ENCODE data around the gene XRCC3.
"Not testable (repeated sequence)": the region's sequence is repeated elsewhere in the genome, so short reads cannot be mapped to it uniquely, and the experiment has no call there.

XRCC3 gene

DNA sequence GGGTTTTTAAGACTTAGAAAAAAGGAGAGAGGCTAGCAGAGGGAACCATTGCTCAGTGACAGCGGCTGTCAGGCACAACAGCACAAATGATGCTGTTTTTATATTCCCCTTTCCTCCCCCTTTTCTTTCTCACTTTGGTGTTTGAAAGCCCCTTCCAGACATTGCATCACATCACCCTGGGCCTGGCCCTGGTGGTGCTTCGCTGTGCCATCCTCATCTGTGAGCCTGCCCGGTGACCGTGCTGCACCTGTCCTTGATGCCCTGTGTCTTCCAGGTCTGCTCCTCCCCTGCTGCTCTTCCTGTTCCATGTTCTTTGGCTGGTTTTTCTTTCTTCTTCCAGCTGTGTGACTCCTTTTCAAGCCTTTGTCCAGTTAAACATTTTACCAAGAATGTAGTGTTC is 61.4 kb downstream of the XRCC3 start:
- no peaks in the 10 kb centered on the region for H3K9me3 ChIP-seq (ENCODE audit: low read length)
- H2AFZ ChIP-seq (ENCODE audit: low read length): no peak overlapping the region
- H3K27ac ChIP-seq (ENCODE audit: low read depth, low read length, poor library complexity, severe bottlenecking): no peak overlapping the region
- H3K36me3 ChIP-seq (ENCODE audit: insufficient read depth, low read length): peaks cover 52% of the 10 kb centered on the region
- H4K20me1 ChIP-seq (ENCODE audit: insufficient read depth, low read length): no peaks in the 10 kb centered on the region
- H3K4me2 ChIP-seq (ENCODE audit: low read length): no peak overlapping the region
- peaks cover 39% of the 10 kb centered on the region for H3K79me2 ChIP-seq (ENCODE audit: insufficient read depth, low read length)
- no peak overlapping the region for H3K9ac ChIP-seq (ENCODE audit: low read length)
- H3F3A ChIP-seq (ENCODE audit: insufficient read depth, low read length): no peaks in the 10 kb centered on the region
- H3K4me3 ChIP-seq (ENCODE audit: low read depth, low read length, poor library complexity, severe bottlenecking): no peak overlapping the region
- no peaks in the 10 kb centered on the region for H3K9me2 ChIP-seq (ENCODE audit: low read depth, low read length)
- no peaks in the 10 kb centered on the region for H3K4me1 ChIP-seq (ENCODE audit: insufficient read depth, low read length, severe bottlenecking)
- no peaks in the 10 kb centered on the region for H3K27me3 ChIP-seq (ENCODE audit: insufficient read depth, low read length)
- TF ChIP-seq EZH2 (IDR thresholded peaks at IDR 0.05; ENCODE audit: borderline replicate concordance, low read length) (no peak), CTCF (IDR thresholded peaks at IDR 0.05; ENCODE audit: low read length) (no peak)

GRCh38 chr14:103653336-103653735 is 61.9 kb downstream of the XRCC3 start:
- not testable (repeated sequence) for H3K4me2 ChIP-seq (ENCODE audit: low read length); H2AFZ ChIP-seq (ENCODE audit: low read length); H3F3A ChIP-seq (ENCODE audit: insufficient read depth, low read length); H3K27ac ChIP-seq (ENCODE audit: low read depth, low read length, poor library complexity, severe bottlenecking); H3K27me3 ChIP-seq (ENCODE audit: insufficient read depth, low read length); H3K4me3 ChIP-seq (ENCODE audit: low read depth, low read length, poor library complexity, severe bottlenecking); H4K20me1 ChIP-seq (ENCODE audit: insufficient read depth, low read length); H3K9me2 ChIP-seq (ENCODE audit: low read depth, low read length); H3K9me3 ChIP-seq (ENCODE audit: low read length); H3K4me1 ChIP-seq (ENCODE audit: insufficient read depth, low read length, severe bottlenecking); H3K9ac ChIP-seq (ENCODE audit: low read length)
- Histone ChIP-seq H3K79me2 (ENCODE audit: insufficient read depth, low read length) (peaks cover 43% of the 10 kb centered on the region), H3K36me3 (ENCODE audit: insufficient read depth, low read length) (peaks cover 52% of the 10 kb centered on the region)

GRCh38 chr14:103652806-103653205 is 62.4 kb downstream of the XRCC3 start:
- H3K4me3 ChIP-seq (ENCODE audit: low read depth, low read length, poor library complexity, severe bottlenecking): no peak overlapping the region
- H3K9ac ChIP-seq (ENCODE audit: low read length): no peak overlapping the region
- no peaks in the 10 kb centered on the region for H3K27me3 ChIP-seq (ENCODE audit: insufficient read depth, low read length)
- H3K27ac ChIP-seq (ENCODE audit: low read depth, low read length, poor library complexity, severe bottlenecking): no peak overlapping the region
- no peak overlapping the region for H2AFZ ChIP-seq (ENCODE audit: low read length)
- TF ChIP-seq CTCF (IDR thresholded peaks at IDR 0.05; ENCODE audit: low read length): no peak
- no peak for TF ChIP-seq EZH2 (IDR thresholded peaks at IDR 0.05; ENCODE audit: borderline replicate concordance, low read length)
- no peaks in the 10 kb centered on the region for H3K4me1 ChIP-seq (ENCODE audit: insufficient read depth, low read length, severe bottlenecking)
- peaks cover 47% of the 10 kb centered on the region for H3K36me3 ChIP-seq (ENCODE audit: insufficient read depth, low read length)
- no peaks in the 10 kb centered on the region for H3K9me3 ChIP-seq (ENCODE audit: low read length)
- H3F3A ChIP-seq (ENCODE audit: insufficient read depth, low read length): no peaks in the 10 kb centered on the region
- no peaks in the 10 kb centered on the region for H3K9me2 ChIP-seq (ENCODE audit: low read depth, low read length)
- no peak overlapping the region for H3K4me2 ChIP-seq (ENCODE audit: low read length)
- no peaks in the 10 kb centered on the region for H4K20me1 ChIP-seq (ENCODE audit: insufficient read depth, low read length)
- H3K79me2 ChIP-seq (ENCODE audit: insufficient read depth, low read length): peaks cover 47% of the 10 kb centered on the region

- Histone ChIP-seq H3K4me3 (ENCODE audit: low read depth, low read length, poor library complexity, severe bottlenecking) (no peak overlapping the region), H4K20me1 (ENCODE audit: insufficient read depth, low read length) (no peaks in the 10 kb centered on the region), H3K9me3 (ENCODE audit: low read length) (no peaks in the 10 kb centered on the region), H3K79me2 (ENCODE audit: insufficient read depth, low read length) (peaks cover 55% of the 10 kb centered on the region), H2AFZ (ENCODE audit: low read length) (no peak overlapping the region), H3K4me1 (ENCODE audit: insufficient read depth, low read length, severe bottlenecking) (no peaks in the 10 kb centered on the region), H3K9ac (ENCODE audit: low read length) (no peak overlapping the region), H3F3A (ENCODE audit: insufficient read depth, low read length) (no peaks in the 10 kb centered on the region), H3K27ac (ENCODE audit: low read depth, low read length, poor library complexity, severe bottlenecking) (no peak overlapping the region), H3K9me2 (ENCODE audit: low read depth, low read length) (no peaks in the 10 kb centered on the region), H3K36me3 (ENCODE audit: insufficient read depth, low read length) (peaks cover 35% of the 10 kb centered on the region), H3K27me3 (ENCODE audit: insufficient read depth, low read length) (no peaks in the 10 kb centered on the region), H3K4me2 (ENCODE audit: low read length) (no peak overlapping the region)
- TF ChIP-seq EZH2 (IDR thresholded peaks at IDR 0.05; ENCODE audit: borderline replicate concordance, low read length) (no peak), CTCF (IDR thresholded peaks at IDR 0.05; ENCODE audit: low read length) (0 out of 2 replicates have a peak, but pooled peaks have one; percentile 8)
These were observed 63.7 kb downstream of the XRCC3 start for GRCh38 chr14:103651585-103651984.
